ENCODE data around the gene GALNT6.

DNA sequence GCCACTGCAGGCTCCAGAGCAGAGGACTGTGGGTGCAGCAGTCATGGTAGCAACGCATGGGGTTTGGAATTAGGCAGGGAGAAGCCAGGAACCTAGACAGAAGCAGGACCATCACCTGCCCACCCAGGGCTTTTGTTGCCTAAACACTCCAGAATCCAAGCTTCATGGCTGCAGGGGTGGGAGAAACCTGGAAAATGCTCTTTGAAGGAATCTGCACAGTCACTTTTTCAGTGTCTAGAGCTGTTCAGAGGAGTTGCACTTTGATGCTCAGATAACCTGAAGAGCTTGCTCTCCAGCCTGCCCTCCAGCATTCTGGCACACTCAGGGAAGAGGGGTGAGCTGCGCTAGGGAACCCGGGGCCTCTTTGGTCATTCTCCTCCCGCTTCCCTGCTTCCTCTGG, 43.1 kb downstream of the GALNT6 start:
- TF ChIP-seq, protein P1, sequence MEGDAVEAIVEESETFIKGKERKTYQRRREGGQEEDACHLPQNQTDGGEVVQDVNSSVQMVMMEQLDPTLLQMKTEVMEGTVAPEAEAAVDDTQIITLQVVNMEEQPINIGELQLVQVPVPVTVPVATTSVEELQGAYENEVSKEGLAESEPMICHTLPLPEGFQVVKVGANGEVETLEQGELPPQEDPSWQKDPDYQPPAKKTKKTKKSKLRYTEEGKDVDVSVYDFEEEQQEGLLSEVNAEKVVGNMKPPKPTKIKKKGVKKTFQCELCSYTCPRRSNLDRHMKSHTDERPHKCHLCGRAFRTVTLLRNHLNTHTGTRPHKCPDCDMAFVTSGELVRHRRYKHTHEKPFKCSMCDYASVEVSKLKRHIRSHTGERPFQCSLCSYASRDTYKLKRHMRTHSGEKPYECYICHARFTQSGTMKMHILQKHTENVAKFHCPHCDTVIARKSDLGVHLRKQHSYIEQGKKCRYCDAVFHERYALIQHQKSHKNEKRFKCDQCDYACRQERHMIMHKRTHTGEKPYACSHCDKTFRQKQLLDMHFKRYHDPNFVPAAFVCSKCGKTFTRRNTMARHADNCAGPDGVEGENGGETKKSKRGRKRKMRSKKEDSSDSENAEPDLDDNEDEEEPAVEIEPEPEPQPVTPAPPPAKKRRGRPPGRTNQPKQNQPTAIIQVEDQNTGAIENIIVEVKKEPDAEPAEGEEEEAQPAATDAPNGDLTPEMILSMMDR (IDR thresholded peaks at IDR 0.05): no peak
- TF ChIP-seq EP300 (IDR thresholded peaks at IDR 0.05) (no peak), POLR2A (IDR thresholded peaks at IDR 0.05) (no peak), POLR2AphosphoS5 (IDR thresholded peaks at IDR 0.05) (no peak)
